Upper lobe of left lung (tissue), 4 donors: ENCODE results near the gene SPTLC2.

Experiments used
- CTCF ChIP-seq, 6 experiments: fragments of 450-650 bp in 4 of 6; fragments of 200-600 bp in 2 of 6; sonication (generic) in 2 of 6; IDR thresholded peaks; one replicate each; pipeline ENCODE4 v1.5.1; 2016 to 2019; ENCODE audit warnings: antibody characterized with exemption in 6 of 6
- EP300 ChIP-seq, 4 donors: sonication (generic); formaldehyde crosslinking; IDR thresholded peaks; one replicate each; pipeline ENCODE4 v1.5.1; 2017; ENCODE audit warnings: antibody characterized with exemption in 4 of 4, control low read depth in 2 of 4
- POLR2A ChIP-seq, 4 donors: fragments of 450-650 bp; IDR thresholded peaks; one replicate each; pipeline ENCODE4 v1.5.1; 2016 to 2017; ENCODE audit warnings: antibody characterized with exemption in 4 of 4, mild to moderate bottlenecking in 2 of 4

GRCh38 chr14:77620222-77620870 lies 3.9 kb upstream of the SPTLC2 start:
- TF ChIP-seq CTCF (IDR thresholded peaks at IDR 0.05) (no peak), POLR2A (IDR thresholded peaks at IDR 0.05) (no peak), EP300 (IDR thresholded peaks at IDR 0.05) (no peak)
